Right lung (tissue), 5 donors: ENCODE data around the gene GALNT9. TPM values are rescaled to one million over a fixed set of nuclear protein-coding genes. Genes with fewer than 3 reads are reported as not detected.
"Not testable (repeated sequence)": the region's sequence is repeated elsewhere in the genome, so short reads cannot be mapped to it uniquely, and the experiment has no call there.

Experiments used
- DNase-seq, 2 donors: peaks; one replicate each; pipeline ENCODE4 v3.0.0-alpha.2; 2013
- polyA plus RNA-seq, 5 donors: library from polyadenylated mRNA; unstranded; fragments of 120-200 nt; gene quantifications; one replicate each; pipeline versions ENCODE4 v1.2.1 to v1.2.3, GENCODE V29; 2013; ENCODE audit warnings: inconsistent platforms in 1 of 5, low replicate concordance in 1 of 5; ENCODE audit not compliant: insufficient read length in 5 of 5, insufficient read depth in 1 of 5

Gene GALNT9
- polyA plus RNA-seq, 5 donors = 1.9 to 4.2 (median 3.0) TPM

DNA sequence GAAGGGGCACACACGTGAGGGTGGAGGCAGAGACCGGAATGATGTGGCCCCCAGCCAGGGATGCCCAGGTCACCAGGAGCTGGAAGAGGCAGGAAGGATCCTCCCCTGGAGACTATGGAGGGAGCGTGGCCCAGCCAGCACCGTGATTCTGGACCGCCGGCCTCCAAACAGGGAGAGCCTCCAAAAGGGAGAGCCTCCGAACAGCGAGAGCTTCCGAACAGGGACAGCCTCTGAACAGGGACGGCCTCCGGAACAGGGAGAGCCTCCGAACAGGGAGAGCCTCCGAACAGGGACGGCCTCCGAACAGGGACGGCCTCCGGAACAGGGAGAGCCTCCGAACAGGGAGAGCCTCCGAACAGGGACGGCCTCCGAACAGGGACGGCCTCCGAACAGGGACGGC lies 33.8 kb downstream of the GALNT9 start:
- not testable (repeated sequence) for DNase-seq

DNA sequence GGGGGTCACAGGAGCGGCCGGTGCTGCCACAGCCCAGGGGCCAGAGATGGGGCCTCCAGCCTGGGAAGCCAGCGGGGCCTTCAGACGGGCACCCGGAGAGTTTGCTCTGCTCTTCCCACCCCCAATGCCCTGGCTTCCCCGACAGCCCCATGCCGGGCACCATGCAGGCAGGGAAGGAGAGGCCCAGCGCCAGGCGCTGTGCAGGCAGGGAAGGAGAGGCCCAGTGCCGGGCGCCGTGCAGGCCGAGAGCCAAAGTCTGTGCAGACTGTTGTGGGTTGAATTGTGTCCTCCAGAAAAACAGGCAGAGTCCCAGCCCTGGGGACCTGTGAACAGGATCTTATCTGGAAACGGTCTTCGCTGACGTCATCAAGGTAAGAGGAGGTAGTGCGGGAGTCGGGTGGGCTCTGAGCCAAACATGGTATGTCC lies 34.3 kb downstream of the GALNT9 start:
- no peak for DNase-seq

DNA sequence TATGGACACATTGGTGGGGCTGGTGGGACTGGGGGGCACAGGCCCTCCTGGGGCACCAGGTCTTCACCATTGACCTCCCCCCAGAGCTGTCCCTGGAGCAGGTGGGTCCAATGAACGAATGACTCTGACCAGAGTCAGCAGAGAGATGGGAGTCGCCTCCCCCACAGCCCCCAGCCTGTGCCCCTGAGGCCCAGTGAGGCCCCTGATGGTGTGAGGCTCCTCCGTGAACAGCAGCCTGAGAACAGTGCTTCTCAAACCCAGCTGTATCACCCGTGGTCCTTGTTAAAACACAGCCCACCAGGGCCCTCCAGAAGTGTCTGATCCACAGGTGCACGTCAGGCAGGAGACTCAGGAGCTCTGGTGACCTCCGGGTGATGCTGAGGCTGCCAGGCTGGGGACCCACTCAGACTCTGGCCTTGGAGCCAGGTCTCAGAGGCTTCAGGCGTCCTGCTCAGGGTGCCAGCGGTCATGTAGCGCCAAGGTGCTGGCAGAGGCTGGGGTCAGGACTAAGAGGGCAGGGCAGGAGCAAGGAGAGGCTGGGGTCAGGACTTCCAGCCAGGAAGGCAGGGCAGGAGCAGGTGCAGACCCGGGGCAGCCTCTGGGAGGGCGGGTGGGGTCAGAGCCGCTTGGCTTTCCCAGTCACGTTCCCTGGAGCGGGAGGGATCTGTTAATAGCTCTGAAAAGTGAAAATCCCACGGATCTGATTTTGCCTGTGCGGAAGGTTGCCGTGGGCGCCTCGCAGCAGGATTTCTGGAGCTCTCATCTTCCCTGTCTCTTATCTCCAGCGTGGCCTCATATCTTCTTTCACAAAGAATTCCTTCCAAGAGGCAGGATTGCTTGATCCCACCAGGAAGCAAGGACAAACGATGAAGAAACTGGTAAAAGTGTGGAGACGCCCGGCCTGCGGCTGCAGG lies 35.0 kb downstream of the GALNT9 start:
- DNase-seq = no peak

DNA sequence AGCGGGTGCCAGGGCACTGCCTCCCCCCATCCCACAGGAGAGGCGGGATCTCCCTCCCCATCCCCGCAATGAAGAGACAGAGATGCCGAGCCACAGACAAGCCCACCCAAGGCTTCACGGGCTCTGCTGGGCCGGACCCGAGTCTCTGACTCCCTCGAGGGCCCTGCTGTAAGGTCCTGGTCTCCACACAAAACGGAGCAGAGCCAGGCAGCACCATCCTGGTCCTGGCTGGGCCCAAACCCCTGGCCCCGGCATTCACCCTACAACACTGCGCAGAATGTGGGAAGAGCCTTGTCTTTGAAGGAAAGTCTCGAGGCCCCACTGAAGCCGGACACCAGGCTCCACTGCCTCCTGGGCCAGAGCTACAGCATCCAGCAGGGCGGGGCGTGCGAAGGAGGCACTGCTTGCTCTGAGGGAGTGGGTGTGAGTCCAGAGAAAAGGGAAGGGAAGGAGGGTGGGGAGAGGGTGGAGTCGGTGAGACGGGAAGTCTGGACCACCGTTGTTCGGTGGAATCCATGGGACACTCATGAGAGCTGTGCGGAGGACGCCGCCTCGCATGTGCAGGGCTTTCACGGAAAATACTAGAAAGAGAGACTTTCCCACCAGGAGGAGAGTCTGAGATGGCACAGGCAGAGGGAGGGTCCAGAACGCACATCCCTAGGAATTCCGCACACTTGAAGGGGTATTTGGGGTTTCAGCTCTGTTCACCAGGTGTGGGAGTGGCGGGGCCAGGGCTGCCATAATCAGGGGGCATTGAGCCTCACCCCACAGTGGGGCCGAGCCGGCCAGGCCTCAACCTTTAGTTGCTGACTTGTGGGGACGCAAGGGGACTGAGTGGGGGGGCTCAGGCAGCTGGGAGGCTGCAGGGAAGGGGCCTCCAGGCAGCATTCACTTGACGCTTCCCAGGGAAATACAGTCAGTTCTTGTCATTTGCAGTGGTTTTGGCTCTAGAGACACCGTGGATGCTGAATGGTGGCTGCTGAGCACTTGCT lies 36.8 kb downstream of the GALNT9 start:
- DNase-seq = no peak

DNA sequence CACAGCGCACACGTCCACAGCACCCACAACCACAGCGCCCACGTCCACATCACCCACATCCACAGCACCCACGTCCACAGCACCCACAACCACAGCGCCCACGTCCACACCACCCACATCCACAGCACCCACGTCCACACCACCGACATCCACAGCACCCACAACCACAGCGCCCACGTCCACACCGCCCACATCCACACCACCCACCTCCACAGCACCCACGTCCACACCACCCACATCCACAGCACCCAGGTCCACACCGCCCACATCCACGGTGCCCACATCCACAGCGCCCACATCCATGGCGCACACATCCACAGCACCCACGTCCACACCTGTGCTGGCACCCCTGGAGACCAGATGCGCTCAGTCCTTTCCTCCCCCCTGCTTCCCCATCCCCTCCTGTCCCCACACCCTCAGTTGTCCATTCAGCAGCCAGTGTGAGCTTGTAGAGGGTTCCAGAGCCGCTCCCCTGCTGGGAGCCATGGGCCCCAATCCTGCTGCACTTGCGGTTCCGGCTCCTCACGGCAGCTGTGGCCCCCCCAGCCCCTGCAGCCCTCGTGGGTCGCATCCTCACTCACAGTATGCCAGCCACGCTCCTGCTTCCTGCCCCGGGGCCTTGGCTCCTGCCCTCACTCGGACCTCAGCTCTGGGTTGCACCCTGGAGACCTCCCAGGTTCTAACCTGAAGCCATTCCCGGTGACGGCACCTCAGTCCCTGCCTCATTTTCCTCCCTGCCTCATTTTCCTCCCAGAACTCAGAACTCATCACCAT lies 37.8 kb downstream of the GALNT9 start:
- no peak for DNase-seq

DNA sequence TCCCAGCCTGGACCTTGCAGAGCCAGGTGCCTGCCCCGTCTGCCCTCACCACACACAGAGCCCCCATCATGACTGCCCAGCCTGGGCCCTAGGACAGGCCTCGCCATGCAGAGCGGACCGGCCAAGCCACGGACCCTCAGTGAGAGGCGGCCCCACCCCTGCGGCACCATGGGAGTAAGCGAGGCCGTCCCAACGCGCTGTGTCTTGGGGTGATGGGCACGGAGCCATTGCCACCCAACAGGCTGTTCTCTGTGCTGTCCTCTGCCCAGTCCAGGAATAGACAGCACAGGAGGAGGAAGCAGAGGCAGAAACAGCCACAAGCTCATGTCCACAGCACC lies 39.2 kb downstream of the GALNT9 start:
- DNase-seq = no peak

DNA sequence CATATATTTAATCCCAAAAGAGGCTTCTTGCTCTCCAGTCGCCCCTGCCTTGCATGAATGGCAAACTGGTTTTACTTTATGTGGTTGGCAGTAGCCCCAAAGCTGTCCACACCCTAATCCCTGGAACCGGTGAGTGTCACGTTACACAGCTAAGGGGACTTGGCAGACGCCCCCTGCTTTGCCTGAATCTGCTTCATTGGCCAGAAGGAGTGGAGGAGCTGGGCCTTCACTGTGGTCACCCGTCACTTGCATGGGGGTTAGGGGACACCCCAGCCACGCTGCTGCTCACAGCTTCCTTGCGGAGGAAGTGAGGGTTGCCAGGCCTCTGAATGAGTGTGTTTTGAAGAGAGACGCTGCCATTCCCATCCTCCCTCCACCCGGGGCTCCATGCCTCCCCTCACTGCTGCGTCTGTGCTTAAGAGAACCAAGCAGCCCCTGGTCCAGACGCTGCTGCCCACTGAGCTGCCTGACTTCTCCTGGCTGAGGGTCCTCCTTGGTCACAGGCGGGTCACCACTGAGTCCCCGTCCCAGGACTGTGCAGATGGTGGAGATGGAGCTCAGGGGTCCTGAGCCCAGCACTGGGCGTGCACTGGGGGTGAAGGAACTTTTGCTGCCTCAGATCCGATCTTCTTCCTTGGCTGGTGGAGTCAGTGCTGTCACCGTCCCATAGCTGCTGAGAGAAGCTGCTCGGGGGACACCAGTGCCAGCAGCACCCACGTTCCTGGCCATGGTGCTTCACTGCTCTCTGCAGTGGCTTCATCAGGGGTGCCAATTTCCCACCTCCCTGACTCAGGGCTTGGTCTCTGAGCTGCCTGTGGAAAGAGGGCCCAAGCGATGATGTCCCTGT lies 39.8 kb downstream of the GALNT9 start:
- DNase-seq = no peak

DNA sequence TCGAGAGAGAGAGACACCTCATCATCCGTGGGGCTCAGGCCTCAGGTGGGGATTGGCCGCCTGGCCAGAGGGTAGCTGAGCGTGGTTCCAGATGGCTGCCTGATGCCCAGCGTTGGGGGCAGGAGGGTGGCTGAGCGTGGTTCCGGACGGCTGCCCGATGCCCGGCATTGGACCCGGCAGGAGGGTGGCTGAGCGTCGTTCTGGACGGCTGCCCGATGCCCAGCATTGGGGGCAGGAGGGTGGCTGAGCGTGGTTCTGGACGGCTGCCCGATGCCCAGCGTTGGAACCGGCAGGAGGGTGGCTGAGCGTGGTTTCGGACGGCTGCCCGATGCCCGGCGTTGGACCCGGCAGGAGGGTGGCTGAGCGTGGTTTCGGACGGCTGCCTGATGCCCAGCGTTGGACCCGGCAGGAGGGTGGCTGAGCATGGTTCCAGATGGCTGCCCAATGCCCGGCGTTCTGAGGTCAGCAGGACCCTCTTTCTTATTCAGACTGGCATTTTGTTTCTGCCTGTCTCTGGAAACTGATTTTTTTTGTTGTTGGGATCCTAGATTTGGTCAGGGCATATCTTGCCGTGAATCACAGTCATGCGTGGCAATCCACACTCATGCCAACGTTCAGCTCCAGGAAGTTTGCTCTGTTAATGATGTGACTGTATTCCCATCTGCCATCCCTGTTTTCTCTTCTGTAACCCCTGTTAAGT lies 40.7 kb downstream of the GALNT9 start:
- no peak for DNase-seq

DNA sequence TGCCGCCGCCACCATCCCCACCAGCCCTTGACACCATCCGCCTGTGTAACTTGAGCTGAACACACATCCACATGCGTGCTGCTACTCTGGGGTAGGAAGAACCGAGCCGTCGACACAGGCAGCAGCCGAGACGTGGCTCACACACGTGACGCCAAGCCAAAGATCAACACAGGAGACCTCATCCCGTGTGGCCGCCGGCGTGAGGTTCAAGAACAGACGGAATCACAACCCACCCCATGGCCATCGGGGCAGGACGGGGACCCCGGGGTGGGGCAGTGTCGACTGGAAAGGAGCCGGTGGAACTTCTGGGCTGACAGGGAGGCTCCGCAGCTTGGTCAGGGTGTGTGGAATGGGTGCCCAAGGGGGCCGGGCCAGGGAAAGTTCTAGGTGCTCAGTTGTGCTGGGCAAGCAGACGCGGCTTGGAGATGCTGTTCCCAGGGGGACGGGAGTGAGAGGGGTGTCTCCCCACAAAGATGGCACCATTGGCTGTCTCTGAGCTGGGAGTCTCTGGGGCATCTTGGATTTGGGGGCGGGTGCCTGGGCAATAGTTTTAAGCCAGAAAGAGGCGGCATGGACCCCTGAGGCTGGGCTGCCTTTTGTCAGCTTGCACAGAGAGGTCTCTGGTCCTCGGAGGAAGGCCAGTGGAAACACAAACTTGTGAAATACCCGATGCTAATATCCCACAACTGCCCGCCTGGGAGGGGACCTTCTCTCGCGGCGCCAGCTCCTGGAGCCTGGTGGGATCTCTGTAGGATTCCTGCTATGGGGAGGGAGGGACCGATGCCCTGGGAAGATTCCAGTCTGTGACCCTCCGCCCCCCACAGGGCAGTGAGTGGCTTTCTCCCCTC lies 41.8 kb downstream of the GALNT9 start:
- DNase-seq = no peak

DNA sequence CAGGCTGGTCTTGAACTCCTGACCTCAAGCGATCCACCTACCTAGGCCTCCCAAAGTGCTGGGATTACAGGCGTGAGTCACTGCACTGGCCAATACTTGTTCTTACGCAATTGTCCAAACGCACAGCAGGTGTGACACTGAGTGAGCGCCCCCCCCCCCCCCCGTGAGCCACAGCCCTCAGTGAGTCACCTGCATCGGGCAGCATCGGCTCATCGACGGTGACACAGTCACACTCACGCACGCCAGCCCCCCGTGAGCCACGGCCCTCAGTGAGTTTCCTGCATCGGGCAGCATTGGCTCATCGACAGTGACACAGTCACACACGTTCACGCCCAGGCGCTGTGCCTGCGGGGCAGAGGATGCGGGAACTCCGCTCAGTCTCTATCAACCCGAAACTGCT lies 42.5 kb downstream of the GALNT9 start:
- no peak for DNase-seq

DNA sequence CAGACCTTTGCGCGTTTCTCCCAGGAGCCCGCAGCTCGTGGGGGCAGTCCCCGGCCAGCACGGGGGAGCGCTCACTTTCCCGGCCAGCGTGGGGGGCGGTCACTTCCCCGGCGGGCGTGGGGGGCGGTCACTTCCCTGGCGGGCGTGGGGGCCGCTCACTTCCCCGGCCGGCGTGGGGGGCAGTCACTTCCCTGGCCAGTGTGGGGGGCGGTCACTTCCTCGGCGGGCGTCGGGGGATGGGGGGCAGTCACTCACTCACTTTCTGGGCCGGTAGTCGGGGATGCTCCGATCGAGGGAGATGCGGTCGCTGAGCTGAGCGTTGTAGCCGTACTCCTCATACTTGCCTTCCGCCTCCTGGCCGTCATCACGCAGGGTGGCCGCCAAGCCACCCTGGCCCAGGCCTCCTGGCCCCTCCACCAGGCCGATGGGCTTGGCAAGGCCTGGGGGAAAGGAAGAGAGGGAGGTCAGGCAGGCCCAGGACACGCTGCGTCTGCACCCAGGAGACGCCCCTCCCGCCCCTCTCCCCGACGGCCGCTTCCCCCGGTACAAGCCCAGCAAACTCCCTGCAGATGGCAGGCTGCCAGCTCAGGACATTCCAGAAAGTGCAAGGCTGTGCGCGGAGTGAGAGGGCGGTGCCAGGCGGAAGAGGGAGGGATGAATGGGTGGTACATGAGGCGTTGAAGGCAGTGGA lies 43.3 kb downstream of the GALNT9 start:
- DNase-seq = peak; percentile 88 to 89

DNA sequence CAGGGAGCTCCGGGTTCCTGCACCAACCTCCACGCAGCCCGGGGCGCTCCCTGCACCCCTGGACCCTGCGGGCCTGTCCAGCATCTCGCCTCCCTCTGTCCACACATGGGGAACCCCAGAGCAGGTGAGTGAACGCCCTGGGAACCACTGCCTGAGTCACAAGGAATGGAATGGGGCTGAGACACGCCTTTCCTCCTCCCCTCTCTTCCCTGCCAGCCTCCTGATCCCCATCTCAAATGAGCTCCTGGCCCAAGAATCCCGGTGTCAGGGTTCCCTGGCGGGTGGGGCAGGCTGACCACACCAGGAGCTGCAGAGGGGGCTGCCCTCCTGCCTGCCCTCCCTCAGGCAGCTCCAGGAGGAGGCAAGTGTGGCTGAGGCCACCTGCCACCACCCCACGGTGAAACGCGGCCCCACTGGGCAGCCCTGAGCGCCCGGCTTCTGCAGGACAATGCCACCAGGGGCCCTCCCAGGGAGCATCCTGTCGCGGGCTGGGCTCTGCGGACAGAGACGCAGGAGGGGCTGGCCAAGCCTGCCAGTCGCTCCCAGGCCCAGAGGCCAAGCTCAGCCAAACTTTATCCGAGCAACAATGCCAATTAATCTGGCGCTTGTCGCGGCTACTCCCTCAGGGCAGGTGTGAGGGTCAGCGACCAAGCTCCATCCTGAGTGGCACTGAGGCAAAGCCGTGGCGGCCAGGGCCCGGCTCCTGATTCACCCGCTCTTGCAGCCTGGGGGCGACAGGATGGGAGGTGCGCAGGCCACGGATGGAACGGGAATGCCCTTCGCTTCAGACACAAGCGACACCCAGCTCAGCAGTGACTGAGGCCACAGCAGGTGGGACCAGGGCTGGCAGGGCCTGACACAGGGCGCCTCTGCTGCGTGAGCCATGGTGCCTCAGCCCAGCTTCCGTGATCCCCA lies 44.3 kb downstream of the GALNT9 start:
- no peak for DNase-seq

DNA sequence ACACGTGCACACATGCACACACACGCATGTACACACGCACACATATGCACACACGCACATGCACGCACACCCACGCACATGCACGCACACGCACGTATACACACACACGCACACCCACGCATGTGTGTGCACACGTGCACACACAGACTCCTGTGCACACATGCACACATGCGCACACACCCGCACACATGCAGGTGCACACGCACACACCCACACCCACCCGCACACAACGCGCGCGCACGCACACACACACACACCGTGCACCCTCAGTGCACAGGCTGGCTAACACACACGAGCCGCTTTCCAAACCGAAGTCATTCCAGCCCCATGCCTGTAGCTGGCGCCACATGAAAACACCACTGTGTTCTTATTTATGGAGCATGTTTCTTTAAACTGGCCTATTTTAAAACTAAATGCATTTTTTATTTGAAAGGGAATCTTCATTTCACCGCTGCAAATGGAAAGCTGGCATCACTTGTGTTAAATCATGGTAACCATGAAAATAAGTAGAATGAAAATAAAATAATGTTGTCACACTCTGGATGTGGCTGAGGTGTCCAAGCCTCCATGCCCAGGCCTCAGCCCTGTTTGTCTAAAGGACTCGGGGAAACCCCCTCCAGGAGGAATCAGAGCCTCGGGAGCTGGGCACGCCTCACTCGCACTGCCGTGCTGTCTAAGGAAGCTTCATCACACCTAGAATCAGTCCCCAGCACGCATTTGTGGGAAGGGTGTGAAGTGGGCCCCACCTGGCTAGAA lies 45.1 kb downstream of the GALNT9 start:
- DNase-seq = no peak

DNA sequence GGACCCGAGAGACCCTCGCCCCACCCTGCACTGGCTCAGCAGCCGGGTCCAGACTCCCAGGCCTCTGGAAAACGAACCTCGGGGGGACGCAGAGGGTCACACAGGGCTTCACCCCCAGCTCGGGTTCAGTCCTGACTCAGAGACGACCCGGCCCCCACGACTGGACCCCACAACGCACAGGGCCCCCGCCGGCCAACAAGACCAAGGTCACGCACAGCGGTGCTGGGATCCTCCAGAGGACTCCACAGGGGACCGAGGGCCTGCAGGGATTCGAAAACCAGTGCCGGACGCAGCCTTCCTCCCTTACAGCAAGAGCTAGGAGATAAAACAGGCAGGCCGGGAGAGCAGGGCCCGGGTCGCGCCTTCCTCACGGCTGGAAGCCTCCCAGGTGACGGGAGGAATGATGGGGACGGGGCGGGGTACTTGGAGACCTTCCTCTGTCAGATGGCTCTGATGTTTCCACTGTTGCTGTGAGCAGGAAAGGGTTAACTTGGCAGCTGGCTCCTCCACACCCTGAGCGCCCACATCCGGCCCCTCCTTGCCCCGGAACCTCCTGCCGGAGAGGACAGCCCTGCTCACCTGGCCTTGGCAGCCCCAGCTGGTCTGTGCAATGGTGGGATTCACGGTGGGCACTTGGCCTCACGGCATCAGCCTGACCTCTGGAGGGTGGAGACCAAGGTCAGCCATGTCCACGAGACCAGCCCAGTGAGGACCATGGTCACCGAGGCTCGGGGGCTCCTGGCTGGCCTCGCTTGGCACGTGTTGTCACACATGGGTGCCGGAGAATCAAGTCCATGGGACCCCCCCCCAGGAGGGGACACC lies 46.2 kb downstream of the GALNT9 start:
- DNase-seq = no peak

DNA sequence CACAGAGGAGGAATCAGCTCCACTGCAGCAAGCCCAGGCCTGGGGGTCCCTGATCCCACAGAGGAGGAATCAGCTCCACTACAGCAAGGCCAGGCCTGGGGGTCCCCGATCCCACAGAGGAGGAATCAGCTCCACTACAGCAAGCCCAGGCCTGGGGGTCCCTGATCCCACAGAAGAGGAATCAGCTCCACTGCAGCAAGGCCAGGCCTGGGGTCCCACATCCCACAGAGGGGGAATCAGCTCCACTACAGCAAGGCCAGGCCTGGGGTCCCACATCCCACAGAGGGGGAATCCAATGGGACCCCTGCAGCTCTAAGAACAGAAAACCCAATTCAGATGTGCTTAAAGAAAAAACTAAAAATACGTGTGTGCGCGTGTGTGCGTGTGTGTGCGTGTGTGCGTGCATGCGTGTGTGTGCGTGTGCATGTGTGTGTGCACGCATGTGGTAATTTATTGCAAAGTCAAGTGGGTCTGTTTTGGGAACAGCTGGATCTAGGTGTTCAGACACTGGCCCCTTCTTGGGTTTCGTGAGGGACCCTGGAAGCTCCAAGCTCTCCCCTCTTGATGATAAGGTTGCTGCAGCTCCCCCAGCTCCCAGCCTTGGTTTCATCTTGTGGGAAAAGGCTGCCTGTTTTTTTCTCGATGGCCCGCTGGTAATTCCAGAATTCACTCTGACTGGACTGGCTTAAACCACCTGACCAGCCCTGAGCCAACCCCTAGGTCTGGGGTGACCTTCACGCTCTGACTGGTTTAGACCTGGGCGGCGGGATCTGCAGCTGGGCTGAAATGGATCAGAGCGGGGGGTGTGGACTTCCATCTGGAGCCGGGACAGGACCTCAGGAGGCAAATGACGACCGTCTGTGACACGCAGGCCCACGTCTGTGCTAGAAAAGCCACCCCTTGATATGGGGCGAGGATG lies 47.1 kb downstream of the GALNT9 start:
- DNase-seq = no peak
